AG09309 (cell line): ENCODE results near the gene PGBD1.

Source experiments
- DNase-seq: peaks from one replicate; pipeline ENCODE4 v3.0.0-alpha.2; 2010; ENCODE audit warnings: low read depth
- H3K4me3 ChIP-seq: 2 replicates; pipeline ENCODE4 v1.5.1; 2011; ENCODE audit warnings: mild to moderate bottlenecking, low read depth, low read length, moderate library complexity; ENCODE audit not compliant: control insufficient read depth
- TF ChIP-seq, protein P1 (sequence below): IDR thresholded peaks from 2 replicates; pipeline ENCODE4 v1.5.1; 2011; ENCODE audit warnings: mild to moderate bottlenecking, low read depth, low read length, inconsistent platforms; ENCODE audit not compliant: insufficient read depth, control insufficient read depth; ENCODE audit errors: missing control alignments

PGBD1 gene

DNA sequence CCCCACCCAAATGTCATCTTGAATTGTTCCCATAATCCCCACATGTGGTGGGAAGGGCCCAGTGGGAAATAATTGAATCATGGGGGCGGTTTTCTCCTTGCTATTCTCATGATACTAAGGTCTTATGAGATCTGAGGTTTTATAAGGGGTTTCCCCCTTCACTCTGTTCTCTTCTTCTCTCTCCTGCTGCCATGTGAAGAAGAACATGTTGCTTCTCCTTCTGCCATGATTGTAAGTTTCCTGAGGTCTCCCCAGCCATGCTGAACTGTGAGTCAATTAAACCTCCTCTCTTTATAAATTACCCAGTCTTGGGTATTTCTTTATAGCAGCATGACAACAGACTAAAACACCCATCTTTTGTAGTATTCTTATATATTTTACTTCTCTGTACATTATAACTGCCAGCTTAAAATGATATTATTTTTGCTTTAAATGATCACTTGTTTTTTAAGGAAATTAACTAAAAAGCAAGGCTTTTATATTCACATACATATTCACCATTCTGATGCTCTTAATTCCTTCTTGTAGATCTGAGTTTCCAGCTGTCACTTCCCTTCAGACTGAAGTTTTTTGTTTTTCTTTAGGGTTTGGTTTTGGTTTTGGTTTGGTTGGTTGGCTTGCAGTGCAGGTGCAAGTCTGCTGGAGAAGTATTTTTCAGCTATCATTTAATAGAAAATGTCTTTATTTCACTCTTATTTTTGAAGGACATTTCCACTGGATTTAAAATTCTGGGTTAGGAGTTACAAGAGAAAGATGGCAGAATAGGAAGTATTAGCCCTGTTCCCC is 59.1 kb downstream of the PGBD1 start:
- DNase-seq, result no peak
- no peak overlapping the region for H3K4me3 ChIP-seq
- TF ChIP-seq, protein P1, sequence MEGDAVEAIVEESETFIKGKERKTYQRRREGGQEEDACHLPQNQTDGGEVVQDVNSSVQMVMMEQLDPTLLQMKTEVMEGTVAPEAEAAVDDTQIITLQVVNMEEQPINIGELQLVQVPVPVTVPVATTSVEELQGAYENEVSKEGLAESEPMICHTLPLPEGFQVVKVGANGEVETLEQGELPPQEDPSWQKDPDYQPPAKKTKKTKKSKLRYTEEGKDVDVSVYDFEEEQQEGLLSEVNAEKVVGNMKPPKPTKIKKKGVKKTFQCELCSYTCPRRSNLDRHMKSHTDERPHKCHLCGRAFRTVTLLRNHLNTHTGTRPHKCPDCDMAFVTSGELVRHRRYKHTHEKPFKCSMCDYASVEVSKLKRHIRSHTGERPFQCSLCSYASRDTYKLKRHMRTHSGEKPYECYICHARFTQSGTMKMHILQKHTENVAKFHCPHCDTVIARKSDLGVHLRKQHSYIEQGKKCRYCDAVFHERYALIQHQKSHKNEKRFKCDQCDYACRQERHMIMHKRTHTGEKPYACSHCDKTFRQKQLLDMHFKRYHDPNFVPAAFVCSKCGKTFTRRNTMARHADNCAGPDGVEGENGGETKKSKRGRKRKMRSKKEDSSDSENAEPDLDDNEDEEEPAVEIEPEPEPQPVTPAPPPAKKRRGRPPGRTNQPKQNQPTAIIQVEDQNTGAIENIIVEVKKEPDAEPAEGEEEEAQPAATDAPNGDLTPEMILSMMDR, result no peak

DNA sequence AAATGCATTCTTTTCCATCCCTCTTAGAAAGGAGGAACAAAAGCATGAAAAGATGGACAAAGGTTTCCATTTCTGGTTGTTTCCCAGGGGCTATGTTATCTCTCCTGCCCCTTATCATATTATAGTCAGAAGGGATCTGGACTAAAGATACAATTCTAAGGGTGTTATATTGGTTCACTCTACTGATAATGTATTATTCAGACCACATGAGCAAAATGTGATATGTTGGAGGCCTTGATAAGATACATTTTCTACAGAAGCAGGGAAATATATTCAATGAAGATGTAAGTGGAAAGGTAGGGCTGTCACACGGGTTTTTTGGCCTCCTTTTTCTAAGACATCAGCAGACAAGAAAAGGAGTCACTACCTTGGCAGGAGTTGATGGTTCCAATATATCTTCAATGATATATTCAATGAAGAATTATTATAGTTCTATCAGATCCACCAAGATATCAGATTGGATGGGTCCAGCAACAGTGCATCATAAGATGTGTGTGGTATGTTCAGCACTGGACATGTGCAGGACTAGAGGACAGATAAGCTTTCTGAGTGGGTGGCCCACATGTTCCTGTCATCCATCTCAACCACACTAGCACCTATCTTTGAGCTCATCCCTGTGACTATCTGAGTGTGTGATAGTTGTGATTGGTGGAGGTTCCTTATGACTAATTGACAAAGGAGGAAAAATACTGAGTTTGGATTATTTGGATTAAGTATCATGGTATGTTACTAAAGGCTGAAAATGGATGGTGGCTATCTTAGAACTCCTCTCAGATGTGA is 62.7 kb downstream of the PGBD1 start:
- no peak for DNase-seq
- TF ChIP-seq, protein P1, result no peak

DNA sequence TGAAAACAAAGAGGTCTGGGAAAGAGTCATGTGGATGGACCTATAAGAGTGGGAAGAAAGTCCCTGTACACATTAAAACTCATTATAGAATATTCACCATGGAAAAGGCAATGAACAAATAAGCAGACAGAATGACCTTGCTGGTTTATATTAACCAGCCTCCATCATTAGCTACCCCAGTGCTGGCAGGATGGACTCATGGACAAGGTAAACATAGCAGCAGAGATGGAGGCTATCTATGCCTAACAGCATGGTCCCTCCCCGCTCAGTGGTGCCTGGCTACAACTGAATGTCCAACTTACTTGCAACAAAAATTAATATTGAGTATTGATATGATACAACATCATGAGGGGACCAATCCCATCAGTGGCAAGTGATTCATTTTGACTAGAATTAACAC is 63.8 kb downstream of the PGBD1 start:
- TF ChIP-seq, protein P1, result no peak
- H3K4me3 ChIP-seq, result no peak overlapping the region
- DNase-seq, result no peak

More for the DNA sequence above, 62.7 kb downstream of the PGBD1 start:
- no peak overlapping the region for H3K4me3 ChIP-seq

DNA sequence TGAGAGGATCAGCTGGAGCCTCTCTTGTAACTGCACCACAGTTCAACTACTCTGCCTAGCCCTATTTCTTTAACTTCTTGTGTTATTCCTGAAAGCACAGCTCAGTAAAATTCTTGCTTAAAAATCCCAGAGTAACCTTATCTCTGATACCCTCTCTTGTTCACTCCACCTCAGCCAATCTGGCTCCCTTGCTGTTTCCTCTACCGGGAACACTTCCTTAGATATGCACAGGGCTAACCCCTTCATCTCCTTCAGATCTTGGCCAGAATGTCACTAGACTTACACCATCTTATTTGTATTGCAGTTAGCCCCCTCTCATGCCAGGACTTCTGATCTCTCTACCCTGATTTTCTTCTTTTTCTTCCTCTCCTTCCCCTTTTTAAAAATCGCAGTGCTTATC is 65.7 kb downstream of the PGBD1 start:
- TF ChIP-seq, protein P1, result no peak
- no peak overlapping the region for H3K4me3 ChIP-seq
- no peak for DNase-seq

DNA sequence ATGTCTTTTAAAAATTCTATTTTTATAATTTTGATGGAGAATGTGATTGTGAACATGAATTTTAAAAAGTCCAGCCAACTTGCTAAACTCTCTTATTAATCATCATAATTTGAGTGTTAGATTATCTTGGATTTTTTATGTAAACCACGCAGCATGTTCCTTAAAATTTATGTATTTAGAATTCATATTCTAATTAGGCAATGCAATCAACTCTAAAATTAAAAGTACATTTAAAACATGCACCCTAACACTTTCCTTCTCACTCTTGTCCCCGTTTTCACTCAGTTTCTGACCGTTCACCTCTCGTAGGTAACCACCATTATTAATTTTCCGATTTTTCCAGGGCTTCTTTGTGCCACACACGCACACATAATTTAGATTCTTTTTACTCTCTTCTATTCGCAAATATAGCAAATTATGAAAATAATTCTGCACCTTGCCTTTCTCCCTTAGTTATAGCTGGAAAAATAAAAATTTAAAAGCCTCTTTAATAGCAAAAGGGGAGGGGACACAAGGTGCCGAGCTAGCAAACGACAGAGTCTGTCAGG is 68.0 kb downstream of the PGBD1 start:
- peak overlapping the region; percentile 85 for H3K4me3 ChIP-seq
- DNase-seq, result no peak
- TF ChIP-seq, protein P1, result no peak

DNA sequence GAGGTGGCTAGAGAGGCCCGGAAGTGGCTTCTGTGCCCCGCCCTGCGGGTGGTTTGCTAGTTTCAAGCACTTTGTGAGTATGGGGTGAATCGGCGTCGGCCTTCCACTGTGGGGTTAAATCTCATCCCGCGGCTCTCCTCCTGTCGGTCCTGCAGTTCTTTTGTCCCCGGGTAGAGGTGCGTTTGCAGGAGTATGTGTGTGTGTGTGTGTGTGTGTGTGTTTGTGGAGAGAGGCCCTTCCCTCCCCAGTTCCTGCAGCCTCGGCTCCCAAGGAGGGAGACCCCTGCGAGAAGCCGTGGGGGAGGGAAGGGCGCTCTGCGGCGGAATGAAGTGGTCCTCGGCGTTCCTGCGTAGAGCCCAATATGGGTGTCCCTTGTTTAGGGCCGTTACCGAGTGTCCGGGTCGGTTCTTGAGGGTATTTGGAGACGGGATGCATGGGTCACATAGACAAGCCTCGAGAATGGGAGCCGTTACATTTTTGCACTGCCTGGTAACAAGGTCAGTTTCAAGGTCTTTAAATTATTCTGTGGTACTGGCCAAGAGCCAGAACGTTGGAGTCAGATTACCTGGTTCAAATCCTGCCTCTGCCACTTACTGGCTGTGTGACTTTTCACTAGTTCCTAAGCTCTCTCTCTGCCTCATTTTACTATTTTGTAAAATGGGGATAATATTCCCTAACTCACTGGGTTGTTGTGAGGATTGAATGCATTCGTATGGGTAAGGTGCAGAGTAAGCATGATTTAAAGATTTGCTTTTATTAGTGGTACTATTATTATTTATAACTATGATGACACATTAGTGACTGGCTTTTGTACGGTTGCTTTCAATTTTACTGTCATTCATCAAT is 68.7 kb downstream of the PGBD1 start, which contains the start of gene ZKSCAN3:
ZKSCAN3 (plus strand) TSS at position 56 of the 846 bp plus-strand sequence. CDS start 9,640 bp downstream, outside the sequence.
- no peak for DNase-seq
- TF ChIP-seq, protein P1, result no peak
- peak within 1 kb of the TSS; percentile 85 for H3K4me3 ChIP-seq
